ENCODE measurements around the gene LYPD5. TPM values are rescaled to one million over a fixed set of nuclear protein-coding genes. Genes with fewer than 3 reads are reported as not detected.

LYPD5 gene
- total RNA-seq, 4 donors from 2014 or later: 93.8 to 231 (median 117) TPM

DNA sequence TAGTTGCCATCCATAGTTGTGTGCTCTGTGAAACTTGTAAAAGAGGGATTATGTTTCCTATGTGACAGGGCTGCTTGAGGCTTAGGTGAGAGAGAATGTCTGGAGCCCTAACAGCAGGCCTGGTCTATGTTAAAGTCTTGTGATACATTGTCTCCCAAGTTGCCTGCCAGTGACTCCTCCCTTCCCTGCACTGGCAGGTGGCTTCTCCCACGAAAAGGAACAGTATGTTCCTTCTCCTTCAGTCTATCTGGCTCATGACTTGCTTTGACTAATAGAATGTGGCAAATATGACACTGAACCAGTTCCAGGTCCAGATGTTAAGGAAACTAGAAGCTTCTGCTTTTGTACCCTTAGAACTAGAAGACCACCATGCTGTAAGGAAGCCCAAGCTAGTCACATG, 15.6 kb downstream of the LYPD5 start:
- no peak overlapping the region for H3K4me3 ChIP-seq (ENCODE audit: low read depth, poor library complexity, severe bottlenecking)
- intact Hi-C loops (cut with DNase I; ENCODE audit: low total_unique reads): no loop called here
- DNase-seq (ENCODE audit: low spot score in 2 of 2): no peak
- 20 to 38% methylated on average over 1 of the region's 1 CpG for WGBS, 2 donors
- TF ChIP-seq, protein P1, sequence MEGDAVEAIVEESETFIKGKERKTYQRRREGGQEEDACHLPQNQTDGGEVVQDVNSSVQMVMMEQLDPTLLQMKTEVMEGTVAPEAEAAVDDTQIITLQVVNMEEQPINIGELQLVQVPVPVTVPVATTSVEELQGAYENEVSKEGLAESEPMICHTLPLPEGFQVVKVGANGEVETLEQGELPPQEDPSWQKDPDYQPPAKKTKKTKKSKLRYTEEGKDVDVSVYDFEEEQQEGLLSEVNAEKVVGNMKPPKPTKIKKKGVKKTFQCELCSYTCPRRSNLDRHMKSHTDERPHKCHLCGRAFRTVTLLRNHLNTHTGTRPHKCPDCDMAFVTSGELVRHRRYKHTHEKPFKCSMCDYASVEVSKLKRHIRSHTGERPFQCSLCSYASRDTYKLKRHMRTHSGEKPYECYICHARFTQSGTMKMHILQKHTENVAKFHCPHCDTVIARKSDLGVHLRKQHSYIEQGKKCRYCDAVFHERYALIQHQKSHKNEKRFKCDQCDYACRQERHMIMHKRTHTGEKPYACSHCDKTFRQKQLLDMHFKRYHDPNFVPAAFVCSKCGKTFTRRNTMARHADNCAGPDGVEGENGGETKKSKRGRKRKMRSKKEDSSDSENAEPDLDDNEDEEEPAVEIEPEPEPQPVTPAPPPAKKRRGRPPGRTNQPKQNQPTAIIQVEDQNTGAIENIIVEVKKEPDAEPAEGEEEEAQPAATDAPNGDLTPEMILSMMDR (IDR thresholded peaks at IDR 0.05): no peak
- TF ChIP-seq POLR2A (IDR thresholded peaks at IDR 0.05): no peak

DNA sequence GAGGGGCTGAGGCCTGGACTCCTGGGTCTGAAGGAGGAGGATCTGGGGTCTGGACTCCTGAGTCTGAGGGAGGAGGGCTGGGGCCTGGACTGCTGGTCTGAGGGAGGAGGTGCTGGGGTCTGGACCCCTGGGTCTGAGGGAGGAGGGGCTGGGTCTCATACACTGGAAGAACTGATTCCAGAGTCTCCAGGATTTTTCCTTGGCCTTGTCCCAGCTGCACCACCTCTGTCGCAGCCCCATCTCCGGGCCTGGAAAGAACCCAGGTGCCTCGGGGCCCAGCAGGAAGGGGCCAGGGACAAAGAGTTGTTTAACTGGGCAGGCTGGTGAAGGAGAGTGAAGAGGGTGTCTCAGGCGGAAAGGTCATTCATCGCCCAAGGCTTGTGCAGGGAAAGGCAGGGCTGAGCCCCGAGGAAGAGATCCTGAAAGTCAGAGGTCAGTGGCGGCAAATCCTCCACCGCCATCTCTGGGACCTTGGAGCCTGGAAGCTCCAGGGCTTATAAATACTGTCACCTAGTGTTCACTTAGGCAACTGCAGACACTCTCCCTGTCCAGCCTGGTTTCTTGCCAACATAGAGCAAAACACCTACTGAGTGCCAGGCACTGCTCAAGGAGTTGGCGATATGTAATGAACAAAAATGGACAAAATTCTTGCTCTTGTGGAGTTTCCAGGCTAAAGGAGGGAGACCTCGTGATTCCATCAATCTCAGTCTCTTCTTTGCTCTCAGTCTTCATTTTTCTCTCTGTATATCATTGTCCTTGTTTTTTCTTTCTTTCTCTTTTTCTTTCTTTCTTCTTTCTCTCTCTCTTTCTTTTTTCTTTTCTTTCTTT, 17.1 kb downstream of the LYPD5 start:
- peak in 1 of 2 donors; percentile 60 for DNase-seq (ENCODE audit: low spot score in 2 of 2)
- WGBS, 2 donors: 5 to 8% methylated on average over 10 of the region's 10 CpGs
- intact Hi-C loops (cut with DNase I; ENCODE audit: low total_unique reads): loop anchor here (5.0 kb wide), 1 partner anchor 38 kb away; no protein-coding TSS in a partner anchor
- TF ChIP-seq POLR2A (IDR thresholded peaks at IDR 0.05): no peak
- TF ChIP-seq, protein P1 (IDR thresholded peaks at IDR 0.05): peak in 2 of 3 donors; percentile 11 to 96
- H3K4me3 ChIP-seq (ENCODE audit: low read depth, poor library complexity, severe bottlenecking): no peak overlapping the region

DNA sequence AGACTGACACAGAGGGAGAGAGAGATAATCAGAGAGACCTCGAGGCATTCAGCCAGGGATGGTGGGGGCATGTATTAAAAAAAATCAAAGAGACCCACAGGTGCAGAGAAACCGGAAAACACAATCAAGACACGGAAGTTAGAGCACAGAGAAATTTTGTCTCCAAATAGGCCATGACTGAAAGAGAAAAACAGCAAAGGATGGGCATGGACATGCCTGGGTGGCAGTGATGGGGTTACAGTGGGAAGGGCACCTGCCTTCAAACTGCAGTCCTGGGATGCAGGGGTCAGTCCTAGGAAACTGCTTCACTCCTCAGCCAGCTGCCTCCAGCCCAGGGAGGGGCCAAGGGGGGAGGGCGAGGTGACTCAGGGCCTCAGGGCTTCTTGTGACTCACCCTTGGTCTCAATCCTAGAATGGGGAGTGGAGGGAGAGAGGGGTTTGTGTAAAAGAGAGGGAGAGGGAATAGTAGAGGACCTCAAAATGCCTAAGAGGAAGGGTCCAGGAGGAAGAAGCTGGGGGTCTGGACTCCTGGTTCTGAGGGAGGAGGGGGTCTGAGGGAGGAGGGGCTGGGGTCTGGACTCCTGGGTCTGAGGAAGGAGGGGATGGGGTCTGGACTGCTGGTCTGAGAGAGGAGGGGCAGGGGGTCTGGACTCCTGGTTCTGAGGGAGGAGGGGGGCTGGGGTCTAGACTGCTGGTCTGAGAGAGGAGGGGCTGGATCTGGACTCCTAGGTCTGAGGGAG, 17.8 kb downstream of the LYPD5 start:
- intact Hi-C loops (cut with DNase I; ENCODE audit: low total_unique reads): loop anchor here (5.0 kb wide), 1 partner anchor 37 kb away; no protein-coding TSS in a partner anchor
- 26% methylated on average over 4 of the region's 4 CpGs for whole genome bisulfite sequencing, 2 donors
- DNase-seq (ENCODE audit: low spot score in 2 of 2): no peak
- no peak overlapping the region for H3K4me3 ChIP-seq (ENCODE audit: low read depth, poor library complexity, severe bottlenecking)
- TF ChIP-seq, protein P1 (IDR thresholded peaks at IDR 0.05): no peak
- no peak for TF ChIP-seq POLR2A (IDR thresholded peaks at IDR 0.05)

DNA sequence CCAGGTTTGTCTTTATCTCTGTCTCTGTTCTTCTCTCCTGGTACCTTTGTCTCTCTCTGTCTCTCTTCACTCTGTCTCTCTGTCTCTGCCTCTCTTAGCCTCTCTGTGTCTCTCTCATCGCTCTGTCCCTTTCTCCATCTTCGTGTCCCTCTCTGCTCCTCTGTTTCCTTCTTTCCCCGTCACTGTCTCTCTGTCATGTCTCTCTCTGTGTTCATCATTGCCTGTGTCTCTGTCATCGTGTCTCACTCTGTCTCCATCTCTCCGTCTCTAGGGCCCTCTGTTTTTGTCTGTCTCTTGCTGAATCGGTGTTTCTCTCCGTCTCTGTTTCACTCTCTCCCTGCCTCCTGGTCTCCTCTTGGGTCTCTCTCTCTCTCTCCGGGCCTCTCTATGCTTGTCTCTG, 18.6 kb downstream of the LYPD5 start:
- no peak overlapping the region for H3K4me3 ChIP-seq (ENCODE audit: low read depth, poor library complexity, severe bottlenecking)
- TF ChIP-seq POLR2A (IDR thresholded peaks at IDR 0.05): peak in 1 of 2 donors; percentile 8
- TF ChIP-seq, protein P1 (IDR thresholded peaks at IDR 0.05): no peak
- intact Hi-C loops (cut with DNase I; ENCODE audit: low total_unique reads): loop anchor here (5.0 kb wide), 1 partner anchor 36 kb away; no protein-coding TSS in a partner anchor
- no peak for DNase-seq (ENCODE audit: low spot score in 2 of 2)
- 85 to 92% methylated on average over 8 of the region's 8 CpGs for WGBS, 2 donors

DNA sequence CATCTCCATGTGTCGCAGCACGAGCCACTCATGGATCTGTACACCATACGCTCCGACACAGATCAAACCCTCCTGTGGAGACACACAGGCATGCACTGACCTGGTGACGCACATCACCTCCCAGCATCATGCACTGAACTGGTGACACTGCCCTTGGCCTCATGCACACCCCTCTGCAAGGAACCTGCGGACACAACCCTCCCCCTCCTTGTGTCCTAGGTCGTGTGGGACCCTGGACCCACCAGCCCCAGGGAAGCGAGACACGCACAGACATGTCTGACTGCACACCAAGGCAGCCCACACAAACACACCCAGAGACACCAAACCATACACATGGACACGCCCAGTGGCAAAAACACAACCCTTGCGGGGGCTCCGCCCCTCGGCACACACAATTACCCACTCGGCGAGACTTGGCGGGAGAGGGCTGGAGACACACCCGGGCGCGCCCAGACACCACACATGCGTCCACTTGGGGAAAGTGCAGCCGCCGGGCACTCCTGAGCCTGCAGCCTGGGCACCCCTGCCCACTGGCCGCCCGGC, 19.5 kb downstream of the LYPD5 start:
- intact Hi-C loops (cut with DNase I; ENCODE audit: low total_unique reads): loop anchor here (5.0 kb wide), 1 partner anchor 35 kb away; no protein-coding TSS in a partner anchor
- TF ChIP-seq POLR2A (IDR thresholded peaks at IDR 0.05): no peak
- TF ChIP-seq, protein P1 (IDR thresholded peaks at IDR 0.05): no peak
- peak in 1 of 2 donors; percentile 65 for DNase-seq (ENCODE audit: low spot score in 2 of 2)
- no peak overlapping the region for H3K4me3 ChIP-seq (ENCODE audit: low read depth, poor library complexity, severe bottlenecking)
- WGBS, 2 donors: 35 to 40% methylated on average over 19 of the region's 24 CpGs
